Activated T-cell treated with anti-CD3 and anti-CD28 coated beads for 48 hours (primary cell): ENCODE data around the gene ZNF81.
"Not testable (repeated sequence)": the region's sequence is repeated elsewhere in the genome, so short reads cannot be mapped to it uniquely, and the experiment has no call there.

ENCODE experiments used
- DNase-seq: peaks from one replicate; pipeline ENCODE4 v3.0.0-alpha.2; 2020; ENCODE audit warnings: low read depth

ZNF81 gene

GRCh38 chrX:47844117-47844516 lies 7.4 kb downstream of the ZNF81 start:
- no peak for DNase-seq

- DNase-seq = no peak
These were observed 9.3 kb downstream of the ZNF81 start for GRCh38 chrX:47846040-47846439.

- no peak for DNase-seq
These were observed 13.1 kb downstream of the ZNF81 start for GRCh38 chrX:47849778-47850177.

DNA sequence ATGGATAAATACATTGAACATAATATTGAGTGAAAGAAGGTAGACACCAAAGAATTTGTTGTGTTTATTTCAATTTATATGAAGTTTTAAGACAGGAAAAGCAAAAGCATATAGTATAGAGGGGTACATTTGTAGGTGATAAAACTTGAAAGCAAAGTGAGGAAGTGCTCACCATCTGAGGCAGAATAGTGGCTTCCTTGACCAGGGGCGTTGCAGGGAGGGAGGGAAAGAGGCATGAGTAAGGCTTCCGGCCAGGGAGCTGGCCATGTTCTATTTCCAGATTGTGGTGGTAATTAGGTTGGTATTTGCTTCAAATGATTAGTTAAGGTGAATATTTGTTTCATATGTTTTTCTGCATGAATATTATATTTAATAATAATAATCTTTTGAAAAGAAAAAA lies 13.7 kb downstream of the ZNF81 start:
- not testable (repeated sequence) for DNase-seq

GRCh38 chrX:47850901-47851300 lies 14.2 kb downstream of the ZNF81 start:
- no peak for DNase-seq

DNA sequence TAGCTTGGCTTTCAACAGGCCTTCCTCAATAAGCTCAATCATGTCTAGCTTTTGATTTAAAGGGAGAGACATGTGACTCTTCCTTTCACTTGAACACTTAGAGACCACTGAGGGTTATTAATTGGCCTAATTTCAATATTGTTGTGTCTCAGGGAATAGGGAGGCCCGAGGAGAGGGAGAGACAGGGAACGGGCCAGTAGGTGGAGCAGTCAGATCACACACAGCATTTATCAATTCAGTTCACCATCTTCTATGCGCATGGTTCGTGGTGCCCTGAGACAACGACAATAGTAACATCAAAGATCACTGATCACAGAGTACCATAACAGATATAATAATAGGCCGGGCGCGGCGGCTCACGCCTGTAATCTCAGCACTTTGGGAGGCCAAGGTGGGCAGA lies 17.8 kb downstream of the ZNF81 start:
- no peak for DNase-seq

- no peak for DNase-seq
These were observed 23.0 kb downstream of the ZNF81 start for GRCh38 chrX:47859686-47860085.

GRCh38 chrX:47862680-47863079 lies 26.0 kb downstream of the ZNF81 start:
- DNase-seq = no peak

GRCh38 chrX:47863187-47863586 lies 26.5 kb downstream of the ZNF81 start:
- no peak for DNase-seq

DNA sequence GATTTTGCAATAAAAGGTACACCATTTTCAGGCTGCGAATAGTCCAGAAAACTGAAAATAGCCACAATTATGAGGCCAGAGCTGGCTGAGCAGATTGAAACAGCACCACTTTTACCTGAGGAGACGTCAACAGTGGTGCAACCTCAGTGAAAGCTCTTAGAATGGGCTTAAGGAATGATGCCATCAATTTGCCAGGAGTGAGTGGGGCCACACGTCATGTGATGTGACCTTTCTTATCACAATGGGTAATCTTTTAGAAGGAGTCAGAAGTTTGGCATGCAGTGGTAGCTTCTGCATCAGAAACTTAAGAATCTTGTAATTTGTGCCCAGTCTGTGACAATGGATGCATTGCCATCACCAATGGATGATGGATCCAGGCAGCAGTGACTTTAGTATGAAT lies 27.6 kb downstream of the ZNF81 start:
- DNase-seq = no peak

- DNase-seq = no peak
These were observed 28.1 kb downstream of the ZNF81 start for GRCh38 chrX:47864785-47865184.

DNA sequence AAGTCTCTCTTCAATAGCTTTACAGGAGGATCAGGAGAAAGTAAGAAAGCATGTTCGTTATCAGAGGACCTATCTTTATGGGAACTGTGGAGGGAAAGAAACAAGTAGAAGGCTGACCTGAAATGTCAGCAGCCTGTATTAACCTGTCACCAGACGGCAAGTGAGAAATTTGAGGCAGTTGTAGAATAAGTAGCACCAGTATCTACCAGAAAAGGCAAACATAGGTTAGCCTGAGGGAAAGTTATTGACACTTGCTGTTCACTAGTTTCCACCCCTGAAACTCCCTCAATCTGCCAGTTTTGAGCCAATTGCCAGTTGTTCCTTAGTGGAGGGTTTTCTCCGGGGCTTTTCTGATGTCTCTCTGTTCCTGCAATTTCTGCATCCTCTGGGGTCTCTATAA lies 36.4 kb downstream of the ZNF81 start:
- no peak for DNase-seq

DNA sequence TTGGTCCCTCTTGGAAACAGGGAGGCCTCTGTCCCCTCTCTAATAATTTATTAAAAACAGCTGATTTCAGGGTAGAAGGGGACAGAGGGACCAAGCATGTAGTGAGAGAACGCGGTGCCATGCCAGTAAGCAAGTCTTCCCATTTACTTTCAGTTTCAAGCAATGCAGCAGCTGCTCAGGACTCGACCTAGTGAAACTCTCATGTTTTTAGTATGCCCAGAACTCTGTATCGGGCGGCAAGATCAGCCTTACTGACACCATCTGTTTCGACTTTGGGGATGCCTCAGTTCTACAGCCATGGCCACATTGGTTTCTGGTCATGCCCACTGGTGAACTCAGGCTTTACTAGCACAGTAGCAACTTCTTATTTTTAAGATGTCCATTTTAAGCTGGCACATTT lies 40.6 kb downstream of the ZNF81 start:
- DNase-seq = no peak

- no peak for DNase-seq
These were observed 41.5 kb downstream of the ZNF81 start for GRCh38 chrX:47878198-47878597.

DNA sequence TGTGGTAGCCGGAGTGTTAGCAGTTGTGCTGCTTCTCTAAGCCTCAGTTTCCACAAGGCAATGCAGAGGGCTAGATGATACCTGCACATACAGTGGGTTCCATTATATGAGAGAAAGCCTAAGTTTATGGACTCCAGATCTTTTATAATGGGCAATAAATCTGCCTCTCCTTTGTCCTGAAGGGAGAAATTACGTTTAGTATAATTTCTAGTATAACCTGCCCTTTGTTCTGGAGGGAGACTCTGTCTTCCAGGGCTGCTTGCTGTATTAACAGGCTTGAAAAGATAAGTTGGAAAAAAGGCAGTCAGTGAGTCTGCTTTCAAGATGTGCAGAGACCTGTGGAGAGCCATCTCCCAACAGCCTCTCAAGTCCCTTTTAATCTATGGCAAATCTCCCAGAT lies 42.8 kb downstream of the ZNF81 start:
- DNase-seq = no peak

DNA sequence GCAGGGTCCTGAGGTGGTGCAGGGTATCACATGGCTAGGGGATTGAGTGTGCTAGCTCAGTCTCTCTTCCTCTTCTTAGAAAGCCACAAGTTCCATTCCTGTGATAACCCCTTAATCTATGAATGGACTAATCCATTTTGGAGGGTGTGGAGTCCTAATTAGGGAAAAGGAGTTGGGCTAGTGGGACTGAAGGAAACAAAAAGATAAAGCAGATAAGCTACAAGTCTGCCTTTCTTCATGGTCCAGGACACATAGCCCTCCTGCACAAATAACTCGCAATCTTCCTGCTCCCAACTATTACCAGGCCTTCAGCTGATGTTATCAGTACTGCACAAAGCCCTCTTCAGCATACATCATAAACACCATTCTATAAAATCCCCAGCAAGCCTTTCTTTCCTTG lies 44.2 kb downstream of the ZNF81 start:
- no peak for DNase-seq

- no peak for DNase-seq
These were observed 48.8 kb downstream of the ZNF81 start for GRCh38 chrX:47885501-47885900.

GRCh38 chrX:47898024-47898423 lies 61.3 kb downstream of the ZNF81 start:
- DNase-seq = no peak

DNA sequence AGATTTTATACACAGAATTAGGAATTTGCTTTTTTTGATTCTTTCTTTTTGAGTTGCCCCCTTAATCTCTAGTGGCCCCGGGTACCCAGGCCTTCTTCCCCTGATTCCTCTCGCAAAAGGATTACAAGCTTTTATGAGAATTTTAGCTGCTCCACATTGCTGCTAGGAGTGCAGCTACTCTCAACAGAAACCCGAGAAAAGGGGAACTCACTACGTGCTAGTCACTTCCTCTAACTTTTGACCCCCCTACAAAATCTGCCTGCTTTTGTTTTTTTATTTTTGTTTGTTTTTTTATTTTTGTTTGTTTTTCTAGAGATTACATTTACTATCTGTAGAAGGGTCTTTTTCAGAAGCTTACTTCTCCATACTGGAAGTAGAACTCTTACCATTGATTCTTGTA lies 64.1 kb downstream of the ZNF81 start:
- no peak for DNase-seq

DNA sequence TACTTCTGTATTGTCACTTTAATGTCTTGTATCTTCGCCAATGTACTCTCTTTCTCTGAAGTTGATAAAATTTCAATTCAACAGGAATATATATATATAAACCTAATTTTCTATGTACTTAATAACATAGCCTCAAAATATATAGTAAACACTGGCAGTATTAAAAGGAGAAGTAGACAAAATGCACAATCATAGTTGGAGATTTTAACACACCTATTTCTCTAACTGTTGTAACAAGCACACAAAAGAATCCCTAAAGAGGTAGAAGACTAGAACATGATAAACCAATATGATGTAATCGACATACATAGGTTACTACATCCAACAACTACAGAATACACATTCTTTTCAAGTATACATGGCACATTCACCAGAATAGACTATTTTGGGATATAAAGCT lies 65.5 kb downstream of the ZNF81 start:
- no peak for DNase-seq

GRCh38 chrX:47915886-47916493 lies 79.3 kb downstream of the ZNF81 start:
- DNase-seq = no peak

GRCh38 chrX:47918274-47918673 lies 81.6 kb downstream of the ZNF81 start:
- no peak for DNase-seq

DNA sequence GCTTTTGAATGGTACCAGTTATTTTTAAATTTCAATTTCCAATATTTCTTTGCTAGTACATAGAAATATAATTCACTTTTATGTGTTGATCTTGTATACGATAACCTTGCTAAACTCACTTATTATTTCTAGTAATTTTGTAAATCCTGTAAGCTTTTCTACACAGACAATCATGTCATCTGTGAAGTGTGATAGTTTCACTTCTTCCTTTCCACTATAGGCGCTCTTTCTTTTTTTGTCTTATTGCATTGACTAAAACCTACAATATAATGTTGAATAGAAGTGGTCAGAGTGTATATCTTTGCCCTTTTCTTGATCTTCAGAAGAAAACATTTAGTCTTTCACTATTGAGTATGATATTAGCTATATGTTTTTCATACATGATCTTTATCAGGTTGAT lies 90.5 kb downstream of the ZNF81 start:
- DNase-seq = no peak

- not testable (repeated sequence) for DNase-seq
These were observed 95.3 kb downstream of the ZNF81 start for GRCh38 chrX:47931970-47932369.

GRCh38 chrX:47933946-47934345 lies 97.2 kb downstream of the ZNF81 start:
- DNase-seq = no peak
